PC-3 (cell line): Measurements from ENCODE around the gene SKIC8.

Source experiments
- EZH2 ChIP-seq: fragments of 300-600 bp; sonication (generic); IDR thresholded peaks from one replicate; pipeline ENCODE4 v1.6.1; 2017; ENCODE audit warnings: antibody characterized with exemption, mild to moderate bottlenecking, low read length; ENCODE audit not compliant: unreplicated experiment
- EZH2phosphoT487 ChIP-seq: fragments of 300-600 bp; sonication (generic); IDR thresholded peaks from 2 replicates; pipeline ENCODE4 v1.6.1; 2018; ENCODE audit warnings: mild to moderate bottlenecking, antibody characterized with exemption, low read length, borderline replicate concordance
- TF ChIP-seq, protein P1 (sequence below): fragments of 300-600 bp; sonication (generic); conservative IDR thresholded peaks from 2 replicates; pipeline ENCODE4 v1.5.1; 2017; ENCODE audit warnings: antibody characterized with exemption, low read depth, mild to moderate bottlenecking, low read length

DNA sequence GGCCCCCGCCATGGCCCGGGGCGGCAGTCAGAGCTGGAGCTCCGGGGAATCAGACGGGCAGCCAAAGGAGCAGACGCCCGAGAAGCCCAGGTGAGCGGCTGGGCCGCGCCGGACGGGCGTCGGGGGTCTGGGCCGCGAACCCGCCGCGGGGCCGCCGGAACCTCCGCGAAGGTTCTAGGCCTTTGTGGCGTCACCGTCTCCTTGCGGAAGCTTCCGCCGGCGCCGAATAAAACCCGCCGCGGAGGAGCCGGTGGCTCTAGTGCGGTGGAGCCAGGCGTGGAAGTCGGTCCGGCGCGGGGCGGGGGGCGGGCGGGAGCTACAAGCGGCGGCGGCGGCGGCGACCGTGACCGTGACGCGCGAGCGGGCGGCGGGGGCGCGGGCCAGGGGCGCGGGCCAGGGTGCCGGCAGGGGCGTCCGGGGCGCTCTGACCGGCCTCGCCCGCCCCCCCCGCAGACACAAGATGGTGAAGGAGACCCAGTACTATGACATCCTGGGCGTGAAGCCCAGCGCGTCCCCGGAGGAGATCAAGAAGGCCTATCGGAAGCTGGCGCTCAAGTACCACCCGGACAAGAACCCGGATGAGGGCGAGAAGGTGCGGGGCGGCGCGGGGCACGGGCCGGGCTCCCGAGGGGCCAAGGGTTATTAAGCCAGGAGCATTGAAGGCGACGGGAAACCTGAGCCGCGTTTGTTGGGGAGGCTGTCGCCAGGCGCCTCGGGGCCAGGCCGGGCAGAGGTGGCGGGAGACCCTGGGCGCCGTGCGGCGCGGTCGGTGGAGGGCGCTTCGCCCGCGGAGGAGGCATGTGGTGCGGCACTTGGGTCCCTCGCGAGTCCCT lies 34.9 kb downstream of the SKIC8 start, which contains the start of gene DNAJA4:
- TF ChIP-seq, protein P1, sequence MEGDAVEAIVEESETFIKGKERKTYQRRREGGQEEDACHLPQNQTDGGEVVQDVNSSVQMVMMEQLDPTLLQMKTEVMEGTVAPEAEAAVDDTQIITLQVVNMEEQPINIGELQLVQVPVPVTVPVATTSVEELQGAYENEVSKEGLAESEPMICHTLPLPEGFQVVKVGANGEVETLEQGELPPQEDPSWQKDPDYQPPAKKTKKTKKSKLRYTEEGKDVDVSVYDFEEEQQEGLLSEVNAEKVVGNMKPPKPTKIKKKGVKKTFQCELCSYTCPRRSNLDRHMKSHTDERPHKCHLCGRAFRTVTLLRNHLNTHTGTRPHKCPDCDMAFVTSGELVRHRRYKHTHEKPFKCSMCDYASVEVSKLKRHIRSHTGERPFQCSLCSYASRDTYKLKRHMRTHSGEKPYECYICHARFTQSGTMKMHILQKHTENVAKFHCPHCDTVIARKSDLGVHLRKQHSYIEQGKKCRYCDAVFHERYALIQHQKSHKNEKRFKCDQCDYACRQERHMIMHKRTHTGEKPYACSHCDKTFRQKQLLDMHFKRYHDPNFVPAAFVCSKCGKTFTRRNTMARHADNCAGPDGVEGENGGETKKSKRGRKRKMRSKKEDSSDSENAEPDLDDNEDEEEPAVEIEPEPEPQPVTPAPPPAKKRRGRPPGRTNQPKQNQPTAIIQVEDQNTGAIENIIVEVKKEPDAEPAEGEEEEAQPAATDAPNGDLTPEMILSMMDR = no peak
- TF ChIP-seq EZH2 (no peak), EZH2phosphoT487 (no peak)
